CD8-positive, alpha-beta memory T cell (primary cell): ENCODE data around the gene POC1A. TPM values are rescaled to one million over a fixed set of nuclear protein-coding genes. Genes with fewer than 3 reads are reported as not detected.
A peak's percentile ranks its signal among the peaks of the same experiment; 100 is the strongest.

Experiments used
- CTCF ChIA-PET: fragments of 350-600 bp; sonication (Branson Sonifier 250); formaldehyde crosslinking; loops from one replicate; lab custom pipeline; 2021; ENCODE audit warnings: antibody characterized with exemption; lab: Charles Lee
- POLR2A ChIA-PET: fragments of 350-600 bp; sonication (Branson Sonifier 250); formaldehyde crosslinking; loops from one replicate; lab custom pipeline; 2021; ENCODE audit warnings: antibody characterized with exemption; lab: Charles Lee
- DNase-seq, 5 donors: peaks; one replicate each; pipeline versions ENCODE4 v3.0.0 to v3.0.0-alpha.2; 2020 to 2022; ENCODE audit warnings: mixed read lengths in 1 of 5
- H3K27ac ChIP-seq: one replicate; pipeline ENCODE4 v1.7.0; 2013; ENCODE audit warnings: low read depth, mild to moderate bottlenecking, low read length, moderate library complexity
- H3K27me3 ChIP-seq: 2 replicates; pipeline ENCODE4 v1.7.0; 2013; ENCODE audit warnings: low read length, mild to moderate bottlenecking; ENCODE audit not compliant: insufficient read depth, poor library complexity, severe bottlenecking
- H3K36me3 ChIP-seq: 2 replicates; pipeline ENCODE4 v1.7.0; 2013; ENCODE audit warnings: mild to moderate bottlenecking, low read length, moderate library complexity; ENCODE audit not compliant: insufficient read depth
- H3K4me1 ChIP-seq: 2 replicates; pipeline ENCODE4 v1.7.0; 2013; ENCODE audit warnings: mild to moderate bottlenecking, low read length, moderate library complexity; ENCODE audit not compliant: insufficient read depth
- H3K4me3 ChIP-seq: 2 replicates; pipeline ENCODE4 v1.7.0; 2013; ENCODE audit warnings: mild to moderate bottlenecking, low read length
- H3K9me3 ChIP-seq: 2 replicates; pipeline ENCODE4 v1.7.0; 2013; ENCODE audit warnings: mild to moderate bottlenecking, low read length
- H3K27ac Mint-ChIP-seq, 8 donors: one replicate each; pipeline ENCODE4 v1.8.0; 2020 to 2021; ENCODE audit warnings: mixed read lengths in 8 of 8, mild to moderate bottlenecking in 6 of 8, inconsistent platforms in 3 of 8, moderate library complexity in 3 of 8
- H3K27me3 Mint-ChIP-seq, 2 donors: one replicate each; pipeline ENCODE4 v1.8.0; 2020 to 2021; ENCODE audit warnings: mixed read lengths in 2 of 2, mild to moderate bottlenecking in 1 of 2, moderate library complexity in 1 of 2
- H3K36me3 Mint-ChIP-seq, 3 donors: one replicate each; pipeline ENCODE4 v1.8.0; 2020 to 2021; ENCODE audit warnings: mixed read lengths in 3 of 3, inconsistent platforms in 1 of 3, mild to moderate bottlenecking in 1 of 3
- H3K4me1 Mint-ChIP-seq, 3 donors: one replicate each; pipeline ENCODE4 v1.8.0; 2020 to 2021; ENCODE audit warnings: mixed read lengths in 3 of 3, inconsistent platforms in 1 of 3, mild to moderate bottlenecking in 1 of 3
- H3K4me3 Mint-ChIP-seq, 7 donors: one replicate each; pipeline ENCODE4 v1.8.0; 2020 to 2021; ENCODE audit warnings: mixed read lengths in 7 of 7, mild to moderate bottlenecking in 6 of 7, moderate library complexity in 4 of 7, inconsistent platforms in 2 of 7
- H3K9me3 Mint-ChIP-seq, 5 donors: one replicate each; pipeline ENCODE4 v1.8.0; 2020 to 2022; ENCODE audit warnings: mixed read lengths in 5 of 5, mild to moderate bottlenecking in 3 of 5, moderate library complexity in 2 of 5, inconsistent platforms in 1 of 5
- polyA plus RNA-seq: library from polyadenylated mRNA; unstranded; fragments of 300-500 nt; fragmentation: Illumina TruSeq; gene quantifications from one replicate; pipeline ENCODE4 v1.2.3, GENCODE V29; 2021
- total RNA-seq, 2 experiments: library from RNA; stranded (reverse); gene quantifications; one replicate each; pipeline ENCODE4 v1.2.3, GENCODE V29; 2021

POC1A gene
- total and polyA plus RNA-seq, 3 experiments from 2014 or later: 1.5 to 22.7 (median 22.6) TPM

DNA sequence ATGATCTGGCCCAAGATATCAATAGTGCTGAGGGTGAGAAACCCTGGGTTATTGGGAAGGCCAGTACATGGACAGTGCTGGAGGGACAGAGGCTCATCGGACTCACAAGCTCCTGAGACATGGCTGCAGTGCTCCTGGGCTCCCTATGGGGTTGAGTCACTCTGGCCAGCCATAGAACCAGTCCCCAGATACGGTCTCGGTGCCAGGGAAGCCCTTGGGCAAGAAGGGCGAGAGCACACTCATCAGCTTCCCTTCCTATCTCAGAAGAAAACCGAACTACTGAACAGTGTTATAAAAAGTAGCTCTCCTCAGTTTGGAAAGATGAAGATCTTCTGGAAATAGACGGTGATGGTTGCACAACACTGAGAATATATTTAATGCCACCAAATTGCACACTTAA lies 34.4 kb downstream of the POC1A start:
- H3K9me3 Mint-ChIP-seq: no peaks in the 10 kb centered on the region
- no peak for DNase-seq
- peak overlapping the region in 1 of 8 donors; percentile 73 for H3K27ac Mint-ChIP-seq
- no peaks in the 10 kb centered on the region for H3K27me3 Mint-ChIP-seq
- H3K9me3 ChIP-seq: no peaks in the 10 kb centered on the region
- no peaks in the 10 kb centered on the region for H3K36me3 Mint-ChIP-seq
- CTCF ChIA-PET: interaction anchor here (1.3 to 5.9 kb wide), 4 partner anchors 66 to 117 kb away, joined by 3 to 79 read pairs (median 4); no protein-coding TSS in a partner anchor
- no peak overlapping the region for H3K27ac ChIP-seq
- H3K4me3 Mint-ChIP-seq: no peak overlapping the region
- POLR2A ChIA-PET: interaction anchor here (1.1 kb wide), 1 partner anchor 89 kb away, joined by 3 read pairs; no protein-coding TSS in a partner anchor
- no peak overlapping the region for H3K4me3 ChIP-seq
- H3K27me3 ChIP-seq: no peaks in the 10 kb centered on the region
- H3K36me3 ChIP-seq: no peaks in the 10 kb centered on the region
- no peaks in the 10 kb centered on the region for H3K4me1 ChIP-seq
- H3K4me1 Mint-ChIP-seq: no peaks in the 10 kb centered on the region

DNA sequence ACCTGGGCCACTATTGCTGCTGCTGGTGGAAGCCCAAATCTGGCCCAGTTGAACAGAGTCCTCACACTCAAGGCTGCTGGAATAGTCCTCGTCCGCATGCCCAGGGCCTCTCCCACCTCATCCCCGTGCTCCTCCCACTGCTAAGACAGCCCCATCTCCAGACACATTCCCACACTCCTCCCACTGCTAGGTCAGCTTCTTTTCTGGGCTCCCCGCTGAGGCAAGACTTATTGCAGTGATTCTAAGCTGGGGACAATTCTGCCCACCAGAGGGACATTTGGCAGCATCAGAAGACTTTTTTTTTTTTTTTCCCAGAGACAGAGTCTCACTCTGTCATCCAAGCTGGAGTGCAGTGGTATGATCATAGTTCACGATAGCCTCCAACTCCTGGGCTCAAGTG lies 35.1 kb downstream of the POC1A start:
- CTCF ChIA-PET: interaction anchor here (1.0 to 1.6 kb wide), 2 partner anchors 26 to 118 kb away, joined by 3 to 6 read pairs; no protein-coding TSS in a partner anchor
- H3K36me3 ChIP-seq: no peaks in the 10 kb centered on the region
- DNase-seq: no peak

DNA sequence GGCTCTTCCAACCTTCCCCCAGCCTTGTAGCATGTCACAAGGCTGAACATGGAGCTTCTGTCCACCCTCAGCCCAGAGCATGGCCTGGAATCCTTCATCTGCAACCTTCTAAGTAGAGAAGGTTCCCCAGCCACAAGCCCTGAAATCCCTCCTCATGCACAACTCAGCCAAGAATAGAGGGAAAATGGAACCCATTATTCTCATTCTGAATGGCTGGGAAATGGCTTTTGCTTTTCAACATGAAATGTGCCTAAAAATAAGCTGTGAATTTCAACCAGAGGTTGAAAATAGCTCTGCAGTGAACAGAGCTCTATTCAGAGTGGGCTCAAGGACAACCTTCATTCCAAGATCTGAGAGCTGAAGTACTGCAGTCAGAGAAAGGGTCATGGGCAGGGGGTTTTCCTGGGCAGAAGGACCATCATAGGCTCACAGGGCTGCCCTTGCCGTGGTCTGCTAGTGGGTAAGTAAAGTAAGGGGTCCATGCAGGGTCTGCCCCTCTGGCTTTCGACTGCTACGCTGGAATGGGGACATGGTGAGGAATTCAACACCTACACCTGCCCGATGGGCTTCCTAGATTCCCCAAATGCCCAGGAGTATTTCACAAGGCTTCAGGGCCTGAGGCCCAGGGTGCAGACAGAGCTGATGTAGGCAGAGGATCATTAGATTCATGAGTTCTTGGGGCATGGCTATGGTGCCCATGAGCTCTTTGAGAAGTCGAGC lies 35.9 kb downstream of the POC1A start:
- H3K36me3 ChIP-seq: no peaks in the 10 kb centered on the region
- Mint-ChIP-seq H3K27ac (no peak overlapping the region), H3K4me1 (no peaks in the 10 kb centered on the region), H3K4me3 (no peak overlapping the region), H3K27me3 (no peaks in the 10 kb centered on the region), H3K9me3 (no peaks in the 10 kb centered on the region), H3K36me3 (no peaks in the 10 kb centered on the region)
- H3K4me1 ChIP-seq: no peaks in the 10 kb centered on the region
- ChIA-PET POLR2A (no interaction called here), CTCF (interaction anchor here (1.0 to 1.6 kb wide), 2 partner anchors 26 to 117 kb away, joined by 3 to 6 read pairs; no protein-coding TSS in a partner anchor)
- no peaks in the 10 kb centered on the region for H3K27me3 ChIP-seq
- no peak for DNase-seq
- H3K27ac ChIP-seq: no peak overlapping the region
- no peaks in the 10 kb centered on the region for H3K9me3 ChIP-seq
- H3K4me3 ChIP-seq: no peak overlapping the region

More for the DNA sequence above, 35.1 kb downstream of the POC1A start:
- Mint-ChIP-seq H3K4me1 (no peaks in the 10 kb centered on the region), H3K27ac (peak overlapping the region in 3 of 8 donors; percentile 21 to 41 (median 26)), H3K27me3 (no peaks in the 10 kb centered on the region), H3K9me3 (no peaks in the 10 kb centered on the region), H3K4me3 (no peak overlapping the region), H3K36me3 (no peaks in the 10 kb centered on the region)
- no peaks in the 10 kb centered on the region for H3K4me1 ChIP-seq
- no peaks in the 10 kb centered on the region for H3K9me3 ChIP-seq
- POLR2A ChIA-PET: interaction anchor here (1.1 kb wide), 1 partner anchor 88 kb away, joined by 3 read pairs; no protein-coding TSS in a partner anchor
- H3K27me3 ChIP-seq: no peaks in the 10 kb centered on the region
- no peak overlapping the region for H3K4me3 ChIP-seq
- no peak overlapping the region for H3K27ac ChIP-seq

DNA sequence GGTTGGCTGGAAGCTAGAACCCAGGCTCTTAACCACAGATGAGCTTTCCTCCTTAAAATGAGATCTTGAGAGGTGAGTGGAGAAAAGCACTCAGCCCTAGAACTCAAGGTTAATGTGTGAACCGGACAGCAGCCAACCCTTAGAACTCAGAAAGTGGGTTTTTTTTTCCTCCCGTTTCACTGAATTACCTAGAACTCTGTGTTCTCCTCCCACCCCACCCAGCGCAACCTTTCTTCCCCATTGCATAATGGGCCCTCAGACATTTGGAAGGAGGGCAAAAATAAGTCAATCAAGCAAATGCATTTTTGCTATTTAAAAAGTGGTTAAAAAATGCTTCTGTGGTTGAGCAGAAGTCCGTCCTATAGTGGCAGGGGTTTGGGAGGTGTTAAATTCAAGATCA lies 36.7 kb downstream of the POC1A start:
- Histone ChIP-seq H3K36me3 (no peaks in the 10 kb centered on the region), H3K27me3 (no peaks in the 10 kb centered on the region), H3K27ac (no peak overlapping the region), H3K9me3 (no peaks in the 10 kb centered on the region), H3K4me3 (no peak overlapping the region), H3K4me1 (no peaks in the 10 kb centered on the region)
- Mint-ChIP-seq H3K36me3 (no peaks in the 10 kb centered on the region), H3K9me3 (no peaks in the 10 kb centered on the region), H3K4me1 (no peaks in the 10 kb centered on the region), H3K27ac (peak overlapping the region in 1 of 8 donors; percentile 73), H3K4me3 (no peak overlapping the region), H3K27me3 (no peaks in the 10 kb centered on the region)
- DNase-seq: no peak
- POLR2A ChIA-PET: interaction anchor here (0.9 kb wide), 1 partner anchor 45 kb away, joined by 3 read pairs; no protein-coding TSS in a partner anchor
- CTCF ChIA-PET: interaction anchor here (1.4 to 1.6 kb wide), 2 partner anchors 116 kb away, joined by 4 to 6 read pairs; no protein-coding TSS in a partner anchor

DNA sequence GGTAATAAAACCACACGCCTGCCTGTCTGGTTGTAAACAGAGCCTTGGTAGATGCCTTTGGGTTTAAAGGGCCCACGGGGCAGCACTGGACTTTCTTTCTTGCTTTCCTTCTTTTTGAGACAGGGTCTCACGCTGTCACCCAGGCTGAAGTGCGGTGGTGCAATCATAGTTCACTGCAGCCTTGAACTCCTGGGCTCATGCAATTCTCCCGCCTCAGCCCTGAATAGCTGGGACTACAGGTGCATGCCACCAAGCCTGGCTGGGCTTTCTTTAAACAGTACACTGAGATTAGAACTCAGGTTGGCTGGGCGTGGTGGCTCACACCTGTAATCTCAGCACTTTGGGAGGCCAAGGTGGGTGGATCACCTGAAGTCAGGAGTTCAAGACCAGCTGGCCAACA lies 42.2 kb downstream of the POC1A start:
- Histone ChIP-seq H3K27ac (no peak overlapping the region), H3K9me3 (no peaks in the 10 kb centered on the region), H3K4me1 (no peaks in the 10 kb centered on the region), H3K27me3 (no peaks in the 10 kb centered on the region), H3K36me3 (no peaks in the 10 kb centered on the region), H3K4me3 (no peak overlapping the region)
- H3K27me3 Mint-ChIP-seq: no peaks in the 10 kb centered on the region
- no peak overlapping the region for H3K27ac Mint-ChIP-seq
- CTCF ChIA-PET: no interaction called here
- POLR2A ChIA-PET: no interaction called here
- peaks cover 0 to 3% (median 0%) of the 10 kb centered on the region in 3 donors for H3K4me1 Mint-ChIP-seq
- no peaks in the 10 kb centered on the region for H3K36me3 Mint-ChIP-seq
- no peak overlapping the region for H3K4me3 Mint-ChIP-seq
- H3K9me3 Mint-ChIP-seq: no peaks in the 10 kb centered on the region
- no peak for DNase-seq

DNA sequence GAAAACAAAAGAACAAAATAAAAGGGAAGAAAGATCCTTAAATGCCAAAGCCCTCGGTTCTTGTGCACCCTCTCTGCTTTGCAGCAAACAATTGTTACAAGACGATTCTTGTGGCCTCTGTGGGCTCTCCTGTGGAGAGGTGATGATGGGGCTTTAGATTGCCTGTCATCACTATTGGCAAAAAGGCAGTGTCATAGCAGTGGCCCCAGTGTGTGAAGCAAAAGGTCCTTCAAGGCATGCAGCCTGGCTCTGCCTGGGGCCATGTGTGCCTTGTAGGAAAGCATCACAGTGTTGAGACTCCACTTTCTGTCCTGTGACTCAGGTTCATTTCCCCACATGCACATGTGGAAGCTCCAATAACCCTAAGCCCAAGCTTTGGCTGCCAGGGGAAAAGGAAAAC lies 43.7 kb downstream of the POC1A start:
- Mint-ChIP-seq H3K4me3 (no peak overlapping the region), H3K9me3 (no peaks in the 10 kb centered on the region), H3K4me1 (peaks cover 0 to 3% (median 0%) of the 10 kb centered on the region in 3 donors), H3K36me3 (no peaks in the 10 kb centered on the region), H3K27ac (peak overlapping the region in 1 of 8 donors; percentile 83), H3K27me3 (no peaks in the 10 kb centered on the region)
- Histone ChIP-seq H3K27ac (no peak overlapping the region), H3K27me3 (no peaks in the 10 kb centered on the region), H3K36me3 (no peaks in the 10 kb centered on the region), H3K4me3 (no peak overlapping the region), H3K4me1 (no peaks in the 10 kb centered on the region), H3K9me3 (no peaks in the 10 kb centered on the region)
- DNase-seq: no peak
- POLR2A ChIA-PET: no interaction called here
- CTCF ChIA-PET: no interaction called here

DNA sequence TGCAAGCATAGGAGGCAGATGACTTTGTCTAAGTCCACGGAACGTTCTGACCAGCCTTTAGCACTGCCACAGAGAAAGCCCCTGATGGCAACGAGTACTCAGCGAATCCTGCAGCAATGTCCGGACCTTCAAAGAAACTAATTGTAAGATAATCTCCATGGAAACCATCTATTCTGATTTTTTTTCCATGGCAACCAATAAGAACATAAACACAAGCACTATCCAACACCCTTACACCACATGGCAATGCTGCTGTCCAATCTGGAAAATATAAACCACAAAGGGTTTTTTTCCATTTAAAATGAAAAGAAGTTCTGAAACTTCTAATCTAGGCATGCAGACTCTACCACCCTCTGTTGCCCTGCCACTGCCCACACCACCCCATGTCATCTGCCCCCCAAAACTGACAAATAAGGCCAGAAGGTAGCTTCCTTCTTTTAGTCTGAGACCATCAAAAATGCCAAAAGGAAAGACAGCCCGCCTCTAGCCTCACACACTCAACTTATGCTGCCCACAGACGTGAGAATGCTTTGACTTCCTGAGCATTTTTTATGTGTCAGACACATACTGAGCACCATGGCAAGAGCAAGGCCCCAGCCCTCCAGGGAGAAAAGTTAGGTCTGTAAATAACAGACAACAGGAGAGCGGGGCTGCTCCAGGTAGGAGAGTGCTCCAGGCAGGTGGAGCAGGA lies 44.5 kb downstream of the POC1A start:
- Mint-ChIP-seq H3K27me3 (no peaks in the 10 kb centered on the region), H3K36me3 (no peaks in the 10 kb centered on the region), H3K4me3 (no peak overlapping the region), H3K4me1 (peaks cover 0 to 3% (median 0%) of the 10 kb centered on the region in 3 donors), H3K27ac (peak overlapping the region in 1 of 8 donors; percentile 83), H3K9me3 (no peaks in the 10 kb centered on the region)
- POLR2A ChIA-PET: no interaction called here
- CTCF ChIA-PET: interaction anchor here (0.9 kb wide), 1 partner anchor 108 kb away, joined by 3 read pairs; no protein-coding TSS in a partner anchor
- Histone ChIP-seq H3K9me3 (no peaks in the 10 kb centered on the region), H3K27ac (no peak overlapping the region), H3K4me3 (no peak overlapping the region), H3K36me3 (no peaks in the 10 kb centered on the region), H3K4me1 (no peaks in the 10 kb centered on the region), H3K27me3 (no peaks in the 10 kb centered on the region)
- no peak for DNase-seq
